GM19395 (cell line): Measurements from ENCODE around the gene TMC4.
A peak's percentile ranks its signal among the peaks of the same experiment; 100 is the strongest.

Source experiments
- ATAC-seq: cut with Tn5 transposase; IDR thresholded peaks from one replicate; pipeline ENCODE4 v1.9.1; 2021; ENCODE audit warnings: mild to moderate bottlenecking, moderate library complexity; ENCODE audit not compliant: unreplicated experiment

The TMC4 gene

GRCh38 chr19:54156953-54157352, 16.0 kb downstream of the TMC4 start:
- ATAC-seq: no peak

- no peak for ATAC-seq
Measured at GRCh38 chr19:54156490-54156889, 16.5 kb downstream of the TMC4 start.

GRCh38 chr19:54155694-54156093, 17.3 kb downstream of the TMC4 start:
- no peak for ATAC-seq

- no peak for ATAC-seq
Measured at GRCh38 chr19:54154603-54155345, 18.2 kb downstream of the TMC4 start.

GRCh38 chr19:54153731-54154326, 19.1 kb downstream of the TMC4 start:
- no peak for ATAC-seq

- no peak for ATAC-seq
Measured at GRCh38 chr19:54152878-54153524, 20.0 kb downstream of the TMC4 start.

GRCh38 chr19:54152267-54152666, 20.7 kb downstream of the TMC4 start:
- ATAC-seq: no peak

- no peak for ATAC-seq
Measured at GRCh38 chr19:54151362-54152035, 21.5 kb downstream of the TMC4 start.

GRCh38 chr19:54149021-54149812, 23.7 kb downstream of the TMC4 start:
- ATAC-seq: no peak

GRCh38 chr19:54148158-54148557, 24.8 kb downstream of the TMC4 start:
- ATAC-seq: no peak

GRCh38 chr19:54147676-54148075, 25.3 kb downstream of the TMC4 start:
- ATAC-seq: no peak

GRCh38 chr19:54145541-54146158, 27.3 kb downstream of the TMC4 start:
- ATAC-seq: no peak

- no peak for ATAC-seq
Measured at GRCh38 chr19:54142166-54142780, 30.7 kb downstream of the TMC4 start.

GRCh38 chr19:54141356-54141755, 31.6 kb downstream of the TMC4 start:
- no peak for ATAC-seq

GRCh38 chr19:54138489-54139256, 34.3 kb downstream of the TMC4 start:
- no peak for ATAC-seq

- ATAC-seq: no peak
Measured at GRCh38 chr19:54137699-54138488, 35.1 kb downstream of the TMC4 start, which contains the start of gene CNOT3. TSS of gene CNOT3 (plus strand) at chr19:54137762. CDS start at chr19:54142979, 5,217 bp downstream.

- peak; percentile 82 for ATAC-seq
Measured at GRCh38 chr19:54136864-54137698, 35.9 kb downstream of the TMC4 start.
